PC-3 (cell line): Measurements from ENCODE around the gene SLC25A23. TPM values are rescaled to one million over a fixed set of nuclear protein-coding genes. Genes with fewer than 3 reads are reported as not detected.

Experiments
- ATAC-seq: fragments of 200-7000 bp; cut with Tn5 transposase; 2 replicates; pipeline ENCODE4 v1.9.1; 2020; ENCODE audit warnings: mild to moderate bottlenecking, moderate library complexity
- BruUV-seq: library from RNA; stranded (reverse); fragments of 400-500 nt; replicated peaks from 2 replicates; lab custom pipeline; 2021; lab: Mats Ljungman, UMichigan
- CTCF ChIA-PET: fragments of 300-600 bp; sonication (Branson Sonifier 250); formaldehyde crosslinking; loops from one replicate; lab custom pipeline; 2022; ENCODE audit warnings: antibody characterized with exemption; lab: Charles Lee
- POLR2A ChIA-PET: fragments of 300-600 bp; sonication (Branson Sonifier 250); formaldehyde crosslinking; loops from one replicate; lab custom pipeline; 2022; ENCODE audit warnings: antibody characterized with exemption; ENCODE audit not compliant: unreplicated experiment; lab: Charles Lee
- DNase-seq: peaks from one replicate; pipeline ENCODE4 v3.0.0-alpha.2; 2015
- H2AFZ ChIP-seq: fragments of 300-600 bp; sonication (generic); 2 replicates; pipeline ENCODE4 v1.6.0; 2016; ENCODE audit warnings: antibody characterized with exemption, low read length
- H3F3A ChIP-seq: fragments of 300-600 bp; sonication (generic); one replicate; pipeline ENCODE4 v1.6.0; 2017; ENCODE audit warnings: antibody characterized with exemption, low read length, control low read depth, mild to moderate bottlenecking; ENCODE audit not compliant: unreplicated experiment
- H3K27ac ChIP-seq: fragments of 300-600 bp; sonication (generic); 2 replicates; pipeline ENCODE4 v1.5.1; 2016; ENCODE audit warnings: mild to moderate bottlenecking, low read length
- H3K27me3 ChIP-seq: fragments of 300-600 bp; sonication (generic); 2 replicates; pipeline ENCODE4 v1.6.1; 2016; ENCODE audit warnings: low read length, mixed read lengths
- H3K36me3 ChIP-seq: fragments of 300-600 bp; sonication (generic); 2 replicates; pipeline ENCODE4 v1.6.1; 2016; ENCODE audit warnings: low read depth, mixed run types, low read length, mixed read lengths
- H3K4me1 ChIP-seq: fragments of 300-600 bp; sonication (generic); 2 replicates; pipeline ENCODE4 v1.5.1; 2016; ENCODE audit warnings: low read length; ENCODE audit not compliant: insufficient read depth
- H3K4me2 ChIP-seq: fragments of 300-600 bp; sonication (generic); 2 replicates; pipeline ENCODE4 v1.6.0; 2016; ENCODE audit warnings: low read length
- H3K4me3 ChIP-seq: fragments of 300-600 bp; sonication (generic); 2 replicates; pipeline ENCODE4 v1.5.1; 2016; ENCODE audit warnings: mild to moderate bottlenecking, low read length, mixed read lengths
- H3K79me2 ChIP-seq: fragments of 300-600 bp; sonication (generic); 2 replicates; pipeline ENCODE4 v1.6.1; 2017; ENCODE audit warnings: low read length, mixed read lengths
- H3K9ac ChIP-seq: fragments of 300-600 bp; sonication (generic); 2 replicates; pipeline ENCODE4 v1.6.0; 2016; ENCODE audit warnings: mild to moderate bottlenecking, low read length
- H3K9me2 ChIP-seq: fragments of 300-600 bp; sonication (generic); replicated peaks from 2 replicates; pipeline ENCODE4 v1.6.1; 2016; ENCODE audit warnings: mixed run types, low read length, mixed read lengths
- H3K9me3 ChIP-seq: fragments of 300-600 bp; sonication (generic); 2 replicates; pipeline ENCODE4 v1.6.1; 2016; ENCODE audit warnings: low read length, mixed read lengths
- H4K20me1 ChIP-seq: fragments of 300-600 bp; sonication (generic); 2 replicates; pipeline ENCODE4 v1.6.1; 2016; ENCODE audit warnings: low read length, mixed read lengths
- EZH2 ChIP-seq: fragments of 300-600 bp; sonication (generic); IDR thresholded peaks from one replicate; pipeline ENCODE4 v1.6.1; 2017; ENCODE audit warnings: antibody characterized with exemption, mild to moderate bottlenecking, low read length; ENCODE audit not compliant: unreplicated experiment
- EZH2phosphoT487 ChIP-seq: fragments of 300-600 bp; sonication (generic); IDR thresholded peaks from 2 replicates; pipeline ENCODE4 v1.6.1; 2018; ENCODE audit warnings: mild to moderate bottlenecking, antibody characterized with exemption, low read length, borderline replicate concordance
- intact Hi-C: fragments of 100-400 bp; cut with micrococcal nuclease; formaldehyde crosslinking; loops from 2 replicates; pipeline ENCODE4 v1.9.0; 2023
- total RNA-seq: library from RNA; depleted of rRNA; stranded (reverse); fragments of >200 nt; gene quantifications from 2 replicates; pipeline ENCODE4 v1.2.3, GENCODE V29; 2014
- TF ChIP-seq, protein P1 (sequence below): fragments of 300-600 bp; sonication (generic); conservative IDR thresholded peaks from 2 replicates; pipeline ENCODE4 v1.5.1; 2017; ENCODE audit warnings: antibody characterized with exemption, low read depth, mild to moderate bottlenecking, low read length

SLC25A23 gene
- total RNA-seq, 1 experiment from 2014 or later: 61.4 TPM

DNA sequence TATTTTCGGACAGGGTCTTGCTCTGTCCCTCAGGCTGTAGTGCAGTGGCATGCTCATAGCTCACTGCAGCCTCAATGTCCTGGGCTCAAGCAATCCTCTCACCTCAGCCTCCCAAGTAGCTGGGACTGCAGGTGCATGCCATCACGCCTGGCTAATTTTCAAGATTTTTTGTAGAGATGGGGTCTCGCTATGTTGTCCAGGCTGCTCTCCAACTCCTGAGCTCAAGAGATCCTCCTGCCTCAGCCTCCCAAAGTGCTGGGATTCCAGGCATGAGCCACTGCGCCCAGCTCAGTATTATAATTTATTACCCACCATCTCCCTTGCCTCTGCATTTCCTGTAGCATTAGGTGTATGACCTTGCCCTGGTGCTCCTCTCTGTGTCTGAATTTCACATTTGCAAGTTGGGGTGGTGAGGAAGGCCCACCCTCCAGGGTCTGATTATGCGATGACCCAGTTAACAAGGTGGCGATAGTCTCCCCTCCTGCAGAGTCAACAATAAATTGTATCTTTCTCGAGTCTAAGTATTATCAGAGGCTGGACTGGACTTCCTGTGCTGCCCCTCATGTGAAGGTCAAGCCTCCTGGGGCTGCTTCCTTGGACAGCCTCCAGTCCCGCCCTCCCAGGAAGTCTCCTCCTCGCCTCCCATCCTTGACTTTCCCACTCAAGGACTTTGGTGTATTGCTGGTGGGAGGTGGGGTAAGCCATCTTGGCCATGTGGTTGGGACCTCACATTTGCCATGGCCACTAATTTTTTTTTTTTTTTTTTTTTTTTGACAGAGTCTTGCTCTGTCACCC, 44.0 kb upstream of the SLC25A23 start:
- H3K9me3 ChIP-seq: no peaks in the 10 kb centered on the region
- intact Hi-C loops: no loop called here
- H3K4me2 ChIP-seq: no peak overlapping the region
- BruUV-seq: no TSS peak
- ChIA-PET POLR2A (no interaction called here), CTCF (interaction anchor here (1.0 kb wide), 1 partner anchor 13 kb away, joined by 3 read pairs; no protein-coding TSS in a partner anchor)
- no peaks in the 10 kb centered on the region for H3K9me2 ChIP-seq
- no peak overlapping the region for H3K9ac ChIP-seq
- ATAC-seq: no peak
- H3K79me2 ChIP-seq: no peaks in the 10 kb centered on the region
- H4K20me1 ChIP-seq: no peaks in the 10 kb centered on the region
- H3K4me1 ChIP-seq: peaks cover 3% of the 10 kb centered on the region; the same call in 1 of the 2 replicates
- peaks cover 19% of the 10 kb centered on the region for H3K27me3 ChIP-seq
- H3K4me3 ChIP-seq: no peak overlapping the region
- H3F3A ChIP-seq: no peaks in the 10 kb centered on the region
- H3K27ac ChIP-seq: no peak overlapping the region
- no peak overlapping the region for H2AFZ ChIP-seq
- H3K36me3 ChIP-seq: no peaks in the 10 kb centered on the region
- DNase-seq: no peak
- TF ChIP-seq EZH2phosphoT487 (no peak), EZH2 (no peak)
- TF ChIP-seq, protein P1, sequence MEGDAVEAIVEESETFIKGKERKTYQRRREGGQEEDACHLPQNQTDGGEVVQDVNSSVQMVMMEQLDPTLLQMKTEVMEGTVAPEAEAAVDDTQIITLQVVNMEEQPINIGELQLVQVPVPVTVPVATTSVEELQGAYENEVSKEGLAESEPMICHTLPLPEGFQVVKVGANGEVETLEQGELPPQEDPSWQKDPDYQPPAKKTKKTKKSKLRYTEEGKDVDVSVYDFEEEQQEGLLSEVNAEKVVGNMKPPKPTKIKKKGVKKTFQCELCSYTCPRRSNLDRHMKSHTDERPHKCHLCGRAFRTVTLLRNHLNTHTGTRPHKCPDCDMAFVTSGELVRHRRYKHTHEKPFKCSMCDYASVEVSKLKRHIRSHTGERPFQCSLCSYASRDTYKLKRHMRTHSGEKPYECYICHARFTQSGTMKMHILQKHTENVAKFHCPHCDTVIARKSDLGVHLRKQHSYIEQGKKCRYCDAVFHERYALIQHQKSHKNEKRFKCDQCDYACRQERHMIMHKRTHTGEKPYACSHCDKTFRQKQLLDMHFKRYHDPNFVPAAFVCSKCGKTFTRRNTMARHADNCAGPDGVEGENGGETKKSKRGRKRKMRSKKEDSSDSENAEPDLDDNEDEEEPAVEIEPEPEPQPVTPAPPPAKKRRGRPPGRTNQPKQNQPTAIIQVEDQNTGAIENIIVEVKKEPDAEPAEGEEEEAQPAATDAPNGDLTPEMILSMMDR: no peak

DNA sequence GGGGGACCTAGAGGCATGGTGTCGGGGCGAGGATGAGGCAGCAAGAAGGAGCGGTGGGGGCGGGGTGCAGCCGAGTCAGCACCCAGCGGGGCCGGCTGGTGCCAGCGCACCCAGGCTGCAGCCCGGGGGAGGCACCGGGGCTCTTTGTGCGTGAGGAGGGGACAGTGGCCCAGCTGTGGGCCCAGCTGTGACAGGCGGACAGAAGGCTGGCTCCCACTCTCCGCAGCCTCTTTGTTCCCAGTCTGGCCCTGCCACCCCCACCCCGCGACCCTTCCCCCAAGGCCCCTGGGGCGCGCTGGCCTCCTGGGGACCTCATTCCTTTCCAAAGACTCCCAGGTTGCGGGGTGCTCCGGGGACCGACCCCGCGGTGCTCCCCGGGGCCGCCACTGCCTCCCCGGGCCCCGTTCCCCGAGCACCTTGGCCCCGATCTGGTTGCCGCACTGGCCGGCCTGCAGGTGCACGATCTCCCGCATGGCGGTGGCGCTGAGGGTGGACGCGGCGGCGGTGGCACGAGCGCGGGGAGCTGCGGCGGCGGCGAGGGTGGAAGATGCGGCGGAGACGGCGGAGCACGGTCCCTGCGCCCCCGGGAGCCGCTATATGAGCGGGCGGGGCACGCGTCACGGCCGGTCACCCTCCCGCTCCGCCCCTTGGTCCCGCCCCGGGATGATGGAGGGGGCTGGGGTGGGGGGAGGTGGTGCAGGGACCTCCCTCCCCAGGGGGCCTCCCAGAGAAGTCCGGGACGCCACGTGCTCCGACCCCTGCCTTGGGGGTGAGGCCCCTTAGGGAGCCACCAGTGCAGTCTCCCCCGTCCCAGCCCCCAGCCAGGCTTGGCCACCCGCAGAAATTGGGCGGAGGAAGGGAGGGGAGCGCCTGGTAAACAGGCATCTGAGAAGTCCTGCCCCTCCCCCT, 42.4 kb upstream of the SLC25A23 start, which contains the start of gene TUBB4A:
TSS of gene TUBB4A (minus strand) at position 570 of the 909 bp plus-strand sequence. CDS start at position 473, 97 bp downstream.
- no peak within 1 kb of the TSS for H3K27ac ChIP-seq
- no TSS peak for BruUV-seq
- peak within 1 kb of the TSS; percentile 96 for H3K4me2 ChIP-seq

More for the DNA sequence above, 42.4 kb upstream of the SLC25A23 start, which contains the start of gene TUBB4A:
- H4K20me1 ChIP-seq: no peaks in the 10 kb centered on the region
- H3K4me1 ChIP-seq: peaks cover 3% of the 10 kb centered on the region; the same call in 1 of the 2 replicates
- H3K9me3 ChIP-seq: no peaks in the 10 kb centered on the region
- DNase-seq (peak; percentile 17), ATAC-seq (peak; percentile 53)
- peaks cover 19% of the 10 kb centered on the region for H3K27me3 ChIP-seq
- no peaks in the 10 kb centered on the region for H3F3A ChIP-seq
- no peaks in the 10 kb centered on the region for H3K79me2 ChIP-seq
- H3K9me2 ChIP-seq: no peaks in the 10 kb centered on the region
- no peak; the same call in 1 of the 2 replicates for TF ChIP-seq EZH2phosphoT487
- TF ChIP-seq, protein P1: no peak
- no peak for TF ChIP-seq EZH2
- H3K9ac ChIP-seq: no peak within 1 kb of the TSS
- no peaks in the 10 kb centered on the region for H3K36me3 ChIP-seq
- POLR2A ChIA-PET: no interaction called here
- H2AFZ ChIP-seq: peak within 1 kb of the TSS; percentile 89
- intact Hi-C loops: no loop called here
- CTCF ChIA-PET: no interaction called here
- H3K4me3 ChIP-seq: peak within 1 kb of the TSS; percentile 72
